Left kidney (tissue), 2 donors: Measurements from ENCODE around the gene MAT2B. TPM values are rescaled to one million over a fixed set of nuclear protein-coding genes. Genes with fewer than 3 reads are reported as not detected.

Source experiments
- DNase-seq: peaks from one replicate; pipeline ENCODE4 v3.0.0-alpha.2; 2013
- polyA plus RNA-seq: library from polyadenylated mRNA; unstranded; fragments of 120-200 nt; gene quantifications from one replicate; pipeline ENCODE4 v1.2.1, GENCODE V29; 2013; ENCODE audit not compliant: insufficient read length

Gene MAT2B
- polyA plus RNA-seq, 1 donor, result 107 TPM

DNA sequence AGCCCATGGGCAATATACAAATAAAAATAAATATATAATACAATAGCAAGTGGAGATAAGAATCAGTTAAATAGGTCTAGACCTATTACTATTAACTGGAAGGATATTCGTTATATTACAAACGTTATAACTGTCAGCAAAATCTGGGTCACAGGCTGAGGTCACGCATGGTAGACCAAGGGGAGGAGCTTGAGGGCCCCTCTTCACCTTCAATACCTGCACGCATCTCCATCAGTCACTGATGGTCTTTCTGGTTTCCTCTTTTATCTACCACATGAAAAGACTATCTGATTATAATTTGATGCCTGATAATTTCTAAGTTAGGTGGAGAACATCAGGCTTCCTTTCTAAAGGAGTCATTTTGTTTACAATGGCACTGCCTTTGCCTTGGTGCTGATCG lies 43.2 kb downstream of the MAT2B start:
- no peak for DNase-seq

GRCh38 chr5:163551156-163551555 lies 45.7 kb downstream of the MAT2B start:
- DNase-seq, result no peak

DNA sequence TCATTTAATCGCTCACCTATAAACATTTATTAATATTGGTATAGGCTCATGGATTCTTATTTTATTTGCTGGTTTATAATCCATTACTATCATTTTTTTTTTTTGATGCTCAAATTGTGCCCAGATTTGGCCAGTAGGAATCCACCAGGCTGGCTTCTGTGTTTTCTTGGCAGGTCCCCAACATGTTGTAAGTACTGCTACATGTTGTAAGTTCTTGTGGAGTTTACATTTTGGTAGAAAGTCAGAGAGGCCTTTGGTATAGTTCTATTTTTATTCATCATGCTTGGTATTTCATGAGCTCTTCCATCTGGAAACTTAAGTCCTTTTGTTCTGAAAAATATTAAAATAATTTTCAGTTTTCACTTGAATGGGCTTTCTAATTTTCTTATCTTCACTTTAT lies 47.1 kb downstream of the MAT2B start:
- no peak for DNase-seq

GRCh38 chr5:163561339-163561738 lies 55.9 kb downstream of the MAT2B start:
- no peak for DNase-seq

DNA sequence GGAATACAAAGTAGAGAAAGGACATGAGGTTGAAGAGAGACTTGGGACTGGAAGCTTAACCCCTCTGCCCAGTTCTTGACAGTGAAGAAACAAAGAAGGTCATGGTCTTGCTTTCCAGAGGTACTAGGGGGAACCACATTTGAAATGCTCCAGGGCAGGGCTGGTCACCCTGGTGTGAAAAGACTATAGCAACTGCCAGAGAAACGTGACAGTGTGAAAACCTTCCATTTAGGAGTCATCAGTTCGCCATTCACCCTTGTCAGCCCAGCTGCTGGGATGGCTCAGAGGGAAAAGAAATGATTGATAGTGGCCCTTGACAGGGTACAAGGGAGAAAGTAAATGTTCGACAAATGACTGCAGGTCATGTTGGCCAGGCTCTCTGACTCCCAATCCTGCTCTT lies 56.7 kb downstream of the MAT2B start:
- no peak for DNase-seq

DNA sequence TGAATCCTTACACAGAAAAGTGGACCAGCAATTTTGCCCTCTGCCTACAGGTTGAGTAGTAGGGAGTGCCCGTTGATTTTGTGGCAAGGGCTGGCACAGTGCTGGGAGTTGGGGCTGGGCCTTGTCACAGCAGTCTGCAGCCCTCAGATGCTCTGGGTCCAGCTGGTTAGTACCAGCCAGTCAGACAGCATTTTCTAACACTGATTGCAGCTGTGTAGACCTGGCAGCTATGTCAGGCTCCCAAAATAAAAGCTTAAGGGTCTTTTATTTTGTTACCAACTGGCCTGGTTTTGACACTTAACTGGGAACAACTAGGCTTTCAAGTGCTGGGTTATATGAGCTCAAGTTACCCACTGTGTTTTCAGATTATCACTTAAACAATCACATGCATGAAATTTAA lies 57.7 kb downstream of the MAT2B start:
- no peak for DNase-seq

GRCh38 chr5:163563880-163564279 lies 58.5 kb downstream of the MAT2B start:
- no peak for DNase-seq

DNA sequence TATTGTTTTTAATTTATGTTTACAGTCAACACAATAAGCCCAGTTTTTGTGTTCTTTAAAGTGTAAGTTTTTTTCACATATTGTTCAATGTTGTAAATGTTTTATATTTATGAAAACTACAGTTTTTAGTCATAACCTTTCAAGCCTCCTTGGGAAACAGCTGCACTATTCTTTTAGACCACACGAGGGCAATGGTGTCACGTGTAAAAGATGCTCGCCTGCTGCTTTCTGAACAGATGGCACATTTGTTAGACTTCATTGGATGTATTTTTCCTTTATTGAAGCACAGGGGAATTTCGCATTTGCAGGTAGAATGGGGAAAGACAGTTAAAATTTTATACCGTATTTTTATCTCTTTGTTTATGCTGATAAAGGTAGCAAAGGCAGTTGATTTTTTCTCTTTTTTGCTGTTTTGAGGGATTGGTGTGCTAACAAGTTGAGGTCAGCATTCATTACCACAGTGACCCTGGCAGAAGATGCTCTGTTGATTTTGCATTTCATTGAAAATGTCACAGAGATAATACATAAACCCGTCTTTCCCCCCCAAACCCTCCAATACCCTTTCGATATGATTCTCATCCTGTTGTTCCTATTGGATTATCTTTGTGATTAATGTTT lies 59.0 kb downstream of the MAT2B start:
- peak; percentile 61 for DNase-seq

DNA sequence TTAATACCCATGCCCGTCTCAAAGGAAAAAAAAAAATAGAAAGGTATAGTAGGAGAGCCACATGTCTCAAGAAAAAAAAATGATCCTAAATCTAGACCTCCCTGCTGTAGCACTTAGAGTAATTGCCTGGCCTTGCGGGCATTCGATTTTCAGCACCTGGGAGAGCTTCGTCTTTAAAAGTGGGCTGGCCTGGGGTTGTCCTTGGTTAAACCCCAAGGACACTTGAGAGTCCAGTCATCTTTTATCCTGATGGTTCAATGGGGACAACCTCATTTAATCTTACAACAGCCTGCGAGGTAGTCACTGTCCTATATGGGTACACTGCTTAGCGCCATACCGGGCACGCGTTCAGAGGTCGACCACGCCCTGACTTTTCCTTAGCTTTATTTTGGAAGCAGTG lies 60.1 kb downstream of the MAT2B start:
- DNase-seq, result no peak

- no peak for DNase-seq
Measured at GRCh38 chr5:163565931-163566608, 60.7 kb downstream of the MAT2B start.

DNA sequence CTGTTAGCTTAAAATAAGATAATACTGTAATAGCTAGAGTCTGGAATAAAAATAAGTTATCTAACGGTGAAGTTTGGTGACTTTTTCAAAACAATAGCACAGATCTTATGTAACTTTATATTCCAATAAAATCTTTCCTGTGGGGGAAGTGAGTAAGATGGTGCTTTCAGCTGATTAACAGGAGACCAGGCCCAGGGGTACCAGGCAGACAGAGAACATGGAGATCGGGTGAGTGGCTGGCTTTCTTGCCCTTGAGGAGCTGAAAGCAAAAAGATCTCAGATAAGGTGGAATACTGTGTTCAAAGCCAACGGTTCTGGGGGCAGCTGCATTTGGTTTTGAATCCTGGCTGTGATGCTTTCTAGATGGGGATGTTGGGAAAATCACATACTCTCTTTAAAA lies 61.3 kb downstream of the MAT2B start:
- DNase-seq, result no peak

- no peak for DNase-seq
Measured at GRCh38 chr5:163567811-163568210, 62.4 kb downstream of the MAT2B start.

Other genes with a start within 250 kb of the MAT2B start
- gene CCNG1, start 68.0 kb upstream of the MAT2B start, polyA plus RNA-seq, result 238 TPM
- 54.0 TPM for gene NUDCD2, start 45.5 kb upstream of the MAT2B start, polyA plus RNA-seq
- 30.0 TPM for gene HMMR, start 45.0 kb upstream of the MAT2B start, polyA plus RNA-seq